Left lung (tissue), 10 donors: Measurements from ENCODE around the gene TIE1. TPM values are rescaled to one million over a fixed set of nuclear protein-coding genes. Genes with fewer than 3 reads are reported as not detected.
"Not testable (repeated sequence)": the region's sequence is repeated elsewhere in the genome, so short reads cannot be mapped to it uniquely, and the experiment has no call there.

Source experiments
- ATAC-seq: fragments of 200-7000 bp; cut with Tn5 transposase; one replicate; pipeline ENCODE4 v1.9.1; 2020; ENCODE audit warnings: moderate library complexity
- DNase-seq, 4 donors: peaks; one replicate each; pipeline ENCODE4 v3.0.0-alpha.2; 2013 to 2020
- H3K27ac ChIP-seq, 2 donors: fragments of 200-600 bp; sonication (generic) in 1 of 2; one replicate each; pipeline versions ENCODE4 v1.5.0 to v1.8.0; 2020 to 2021
- H3K27me3 ChIP-seq, 2 donors: fragments of 200-600 bp; sonication (generic) in 1 of 2; one replicate each; pipeline versions ENCODE4 v1.5.0 to v1.8.0; 2020 to 2021
- H3K36me3 ChIP-seq, 2 donors: fragments of 200-600 bp; sonication (generic) in 1 of 2; one replicate each; pipeline versions ENCODE4 v1.5.0 to v1.8.0; 2020 to 2021
- H3K4me1 ChIP-seq, 2 donors: fragments of 200-600 bp; one replicate each; pipeline ENCODE4 v1.8.0; 2021
- H3K4me3 ChIP-seq, 2 donors: fragments of 200-600 bp; sonication (generic) in 1 of 2; one replicate each; pipeline versions ENCODE4 v1.5.0 to v1.8.0; 2020 to 2021; ENCODE audit warnings: mild to moderate bottlenecking in 1 of 2
- H3K9me3 ChIP-seq, 2 donors: fragments of 200-600 bp; sonication (generic) in 1 of 2; one replicate each; pipeline versions ENCODE4 v1.5.0 to v1.8.0; 2020 to 2021
- intact Hi-C, 2 donors: fragments of 100-400 bp; cut with DNase I; formaldehyde crosslinking; loops; one replicate each; pipeline versions ENCODE4 v1.11.2 to v1.14.2; 2022
- polyA plus RNA-seq, 6 donors: library from polyadenylated mRNA; unstranded; fragments of 120-200 nt; gene quantifications; one replicate each; pipeline ENCODE4 v1.2.1, GENCODE V29; 2013; ENCODE audit not compliant: insufficient read length in 6 of 6
- total RNA-seq, 2 donors: library from RNA; stranded (reverse); fragmentation: NEBNext Ultra II Directional; extraction: Animal tissue kit (Norgen Biotek cat#: 25700); gene quantifications; one replicate each; pipeline ENCODE4 v1.2.1, GENCODE V29; 2021
- TF ChIP-seq, protein P1 (sequence below), 2 donors: fragments of 200-600 bp; sonication (generic) in 1 of 2; IDR thresholded peaks; one replicate each; pipeline versions ENCODE4 v1.5.0 to v1.8.0; 2021; ENCODE audit warnings: antibody characterized with exemption in 2 of 2
- donor health status: DM: no; HTN: yes; CAD: no.
- donor health status: DM: no; HTN: no; CAD: no.

Gene TIE1
- total and polyA plus RNA-seq, 8 donors, result 38.5 to 110 (median 92.0) TPM

DNA sequence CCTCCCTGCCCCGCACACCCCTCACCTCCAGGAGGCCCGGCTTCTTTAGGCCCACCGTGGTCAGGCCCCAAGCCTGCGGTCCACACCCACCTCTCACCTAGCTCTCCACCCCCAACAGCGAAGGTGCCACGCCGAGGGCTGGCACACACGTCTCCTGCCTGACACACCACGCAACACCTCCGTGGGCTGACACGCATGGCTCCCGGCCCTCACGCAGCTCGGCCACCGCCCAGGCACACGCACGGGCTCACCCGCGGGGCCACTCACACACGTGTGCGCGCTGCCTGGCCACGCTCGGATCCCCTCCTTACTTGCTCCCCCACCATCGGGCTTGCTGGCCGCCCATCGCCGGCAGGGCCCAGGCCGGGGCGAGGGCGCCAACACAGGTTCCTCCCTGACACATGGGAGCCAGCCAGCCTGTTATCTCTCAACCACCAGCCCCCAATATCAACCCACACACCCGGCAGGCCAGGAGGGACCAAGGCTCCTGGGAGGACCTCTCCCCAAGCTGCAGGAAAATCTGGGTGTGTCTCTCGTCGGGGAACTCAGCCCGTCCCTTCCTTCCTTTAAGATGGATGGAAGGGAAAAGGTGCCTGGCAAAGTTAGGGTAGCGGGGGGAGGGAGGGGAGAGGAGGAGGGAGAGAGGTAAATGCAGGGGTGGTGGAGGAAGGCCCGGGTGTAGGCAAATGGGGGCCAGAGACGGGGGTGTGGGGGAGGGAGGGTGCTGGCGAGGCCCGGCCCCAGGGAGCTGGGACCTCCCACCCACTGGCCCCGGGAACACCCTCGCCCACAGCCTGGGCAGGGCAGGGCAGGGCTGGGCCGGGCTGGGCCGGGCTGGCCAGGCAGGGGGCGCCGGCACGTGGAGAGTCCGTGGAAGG is 66.5 kb downstream of the TIE1 start:
- Histone ChIP-seq H3K4me3 (peak overlapping the region; percentile 88 to 94), H3K27ac (peak overlapping the region; percentile 90 to 97), H3K9me3 (no peaks in the 10 kb centered on the region), H3K36me3 (peaks cover 6 to 35% of the 10 kb centered on the region in 2 donors), H3K27me3 (no peaks in the 10 kb centered on the region), H3K4me1 (peaks cover 20 to 64% of the 10 kb centered on the region in 2 donors)
- TF ChIP-seq, protein P1, sequence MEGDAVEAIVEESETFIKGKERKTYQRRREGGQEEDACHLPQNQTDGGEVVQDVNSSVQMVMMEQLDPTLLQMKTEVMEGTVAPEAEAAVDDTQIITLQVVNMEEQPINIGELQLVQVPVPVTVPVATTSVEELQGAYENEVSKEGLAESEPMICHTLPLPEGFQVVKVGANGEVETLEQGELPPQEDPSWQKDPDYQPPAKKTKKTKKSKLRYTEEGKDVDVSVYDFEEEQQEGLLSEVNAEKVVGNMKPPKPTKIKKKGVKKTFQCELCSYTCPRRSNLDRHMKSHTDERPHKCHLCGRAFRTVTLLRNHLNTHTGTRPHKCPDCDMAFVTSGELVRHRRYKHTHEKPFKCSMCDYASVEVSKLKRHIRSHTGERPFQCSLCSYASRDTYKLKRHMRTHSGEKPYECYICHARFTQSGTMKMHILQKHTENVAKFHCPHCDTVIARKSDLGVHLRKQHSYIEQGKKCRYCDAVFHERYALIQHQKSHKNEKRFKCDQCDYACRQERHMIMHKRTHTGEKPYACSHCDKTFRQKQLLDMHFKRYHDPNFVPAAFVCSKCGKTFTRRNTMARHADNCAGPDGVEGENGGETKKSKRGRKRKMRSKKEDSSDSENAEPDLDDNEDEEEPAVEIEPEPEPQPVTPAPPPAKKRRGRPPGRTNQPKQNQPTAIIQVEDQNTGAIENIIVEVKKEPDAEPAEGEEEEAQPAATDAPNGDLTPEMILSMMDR (IDR thresholded peaks at IDR 0.05), result no peak
- DNase-seq, result peak in 2 of 4 donors; percentile 25 to 88
- intact Hi-C loops, result no loop called here
- peak; percentile 83 for ATAC-seq

DNA sequence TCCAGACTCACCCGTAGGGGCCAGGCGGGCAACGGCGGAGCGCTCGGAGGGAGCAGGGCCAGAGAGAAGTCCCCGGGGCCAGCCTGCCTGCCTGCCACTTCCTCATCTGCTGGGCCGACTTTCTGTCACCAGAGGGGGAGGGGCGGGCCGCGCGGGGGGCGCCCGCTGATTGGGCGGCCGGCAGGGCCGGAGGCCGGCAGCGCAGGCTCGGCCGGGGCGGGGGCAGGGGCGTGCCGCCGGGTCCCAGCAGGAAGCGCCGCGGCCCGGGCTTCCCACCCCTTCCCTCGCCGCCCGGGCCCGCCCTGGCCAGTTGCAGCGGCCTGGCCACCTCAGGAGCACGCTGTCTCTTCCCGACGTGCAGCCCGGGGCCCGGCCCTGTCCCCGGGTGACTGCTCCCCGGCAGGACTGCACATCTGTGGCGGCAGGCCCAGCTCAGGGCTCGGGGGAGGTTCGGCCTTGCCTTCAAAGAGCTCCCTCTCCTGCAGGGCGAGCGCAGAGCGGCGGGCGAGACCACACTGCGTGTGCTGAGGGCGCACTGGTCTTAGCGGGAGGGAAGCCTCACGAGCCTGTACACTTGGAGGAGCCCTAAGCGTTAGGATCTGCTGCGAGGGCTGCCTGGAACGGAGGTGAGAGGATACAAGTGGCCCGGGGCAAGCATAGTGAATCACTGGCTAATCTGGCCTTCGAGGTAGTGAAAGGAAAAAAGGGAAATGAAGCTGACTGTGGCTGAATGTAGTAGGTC is 67.3 kb downstream of the TIE1 start, which contains the start of gene ELOVL1:
ELOVL1 (minus strand) TSS at position 108 of the 742 bp plus-strand sequence. CDS start 2,402 bp downstream, outside the sequence.
- intact Hi-C loops, result no loop called here
- DNase-seq (peak; percentile 87 to 99 (median 93)), ATAC-seq (peak; percentile 92)
- Histone ChIP-seq H3K4me3 (peak within 1 kb of the TSS; percentile 88 to 94), H3K9me3 (no peaks in the 10 kb centered on the region), H3K4me1 (peaks cover 20 to 71% of the 10 kb centered on the region in 2 donors), H3K27ac (peak within 1 kb of the TSS; percentile 91 to 97), H3K27me3 (no peaks in the 10 kb centered on the region), H3K36me3 (peaks cover 6 to 27% of the 10 kb centered on the region in 2 donors)
- TF ChIP-seq, protein P1 (IDR thresholded peaks at IDR 0.05), result no peak

DNA sequence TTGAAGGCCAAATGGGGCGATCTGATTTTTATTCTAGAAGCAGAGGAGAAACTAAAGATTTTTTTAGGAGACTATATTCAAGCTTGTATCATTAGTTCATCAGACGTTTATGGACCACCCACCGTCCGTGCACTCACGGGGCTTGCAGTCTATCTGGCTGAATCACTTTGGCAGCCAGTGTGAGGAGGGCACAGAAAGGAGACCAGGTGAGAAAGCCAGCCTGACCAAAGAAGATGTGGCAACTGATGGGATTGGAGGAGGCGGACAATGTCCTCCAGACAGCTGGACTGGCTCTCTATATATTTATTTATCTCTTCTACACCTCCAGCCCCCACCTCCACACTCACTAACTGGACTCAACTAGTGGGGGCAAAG is 67.9 kb downstream of the TIE1 start:
- intact Hi-C loops, result no loop called here
- TF ChIP-seq, protein P1 (IDR thresholded peaks at IDR 0.05), result no peak
- ATAC-seq (no peak), DNase-seq (no peak)
- peak overlapping the region; percentile 91 to 97 for H3K27ac ChIP-seq
- peaks cover 3 to 21% of the 10 kb centered on the region in 2 donors for H3K36me3 ChIP-seq
- H3K9me3 ChIP-seq, result no peaks in the 10 kb centered on the region
- peak overlapping the region; percentile 88 to 94 for H3K4me3 ChIP-seq
- H3K27me3 ChIP-seq, result no peaks in the 10 kb centered on the region
- H3K4me1 ChIP-seq, result peaks cover 20 to 72% of the 10 kb centered on the region in 2 donors

DNA sequence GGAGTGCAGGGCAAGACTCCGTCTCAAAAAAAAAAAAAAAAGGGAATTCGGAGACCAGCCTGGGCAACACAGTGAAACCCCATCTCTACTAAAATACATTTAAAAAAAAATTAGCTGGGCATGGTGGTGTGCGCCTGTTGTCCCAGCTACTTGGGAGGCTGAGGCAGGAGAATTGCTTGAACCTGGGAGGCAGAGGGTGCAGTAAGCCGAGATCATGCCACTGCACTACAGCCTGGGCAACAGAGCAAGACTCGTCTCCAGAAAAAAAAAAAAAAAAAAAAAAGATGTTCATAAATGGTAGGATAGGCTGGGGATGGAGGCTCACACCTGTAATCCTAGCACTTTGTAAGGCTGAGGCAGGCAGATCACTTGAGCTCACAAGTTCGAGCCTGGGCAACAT is 69.0 kb downstream of the TIE1 start:
- H3K4me3 ChIP-seq, intact Hi-C loops, H3K36me3 ChIP-seq, ATAC-seq, H3K9me3 ChIP-seq, DNase-seq, H3K27me3 ChIP-seq, H3K27ac ChIP-seq: not testable (repeated sequence)
- peaks cover 20 to 66% of the 10 kb centered on the region in 2 donors for H3K4me1 ChIP-seq

DNA sequence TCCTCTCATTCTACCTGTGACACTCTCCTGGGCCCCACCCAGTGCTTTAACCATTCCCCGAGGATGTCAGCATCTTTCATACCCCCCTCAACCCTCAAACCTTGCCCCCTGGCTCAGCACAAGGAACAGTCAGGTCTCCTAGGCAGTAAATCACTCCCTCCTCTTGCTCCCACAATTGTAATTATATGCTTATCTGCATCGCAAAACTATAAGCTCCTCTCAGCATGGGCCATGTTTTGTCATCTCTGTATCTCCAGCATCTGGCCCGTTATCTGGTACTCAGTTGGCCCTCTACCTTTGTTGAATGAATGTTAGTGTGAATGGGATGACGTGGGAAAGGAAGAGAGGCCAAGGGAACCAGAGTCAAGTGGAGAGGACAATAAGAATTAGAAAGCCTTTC is 69.8 kb downstream of the TIE1 start:
- Histone ChIP-seq H3K4me3 (no peak overlapping the region), H3K27me3 (no peaks in the 10 kb centered on the region), H3K9me3 (no peaks in the 10 kb centered on the region), H3K36me3 (peaks cover 0 to 2% of the 10 kb centered on the region in 2 donors), H3K4me1 (peaks cover 20 to 58% of the 10 kb centered on the region in 2 donors), H3K27ac (no peak overlapping the region)
- TF ChIP-seq, protein P1 (IDR thresholded peaks at IDR 0.05), result no peak
- ATAC-seq (no peak), DNase-seq (no peak)
- intact Hi-C loops, result no loop called here
